Measurements from ENCODE around the gene DKK1.

The DKK1 gene, protein sequence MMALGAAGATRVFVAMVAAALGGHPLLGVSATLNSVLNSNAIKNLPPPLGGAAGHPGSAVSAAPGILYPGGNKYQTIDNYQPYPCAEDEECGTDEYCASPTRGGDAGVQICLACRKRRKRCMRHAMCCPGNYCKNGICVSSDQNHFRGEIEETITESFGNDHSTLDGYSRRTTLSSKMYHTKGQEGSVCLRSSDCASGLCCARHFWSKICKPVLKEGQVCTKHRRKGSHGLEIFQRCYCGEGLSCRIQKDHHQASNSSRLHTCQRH

DNA sequence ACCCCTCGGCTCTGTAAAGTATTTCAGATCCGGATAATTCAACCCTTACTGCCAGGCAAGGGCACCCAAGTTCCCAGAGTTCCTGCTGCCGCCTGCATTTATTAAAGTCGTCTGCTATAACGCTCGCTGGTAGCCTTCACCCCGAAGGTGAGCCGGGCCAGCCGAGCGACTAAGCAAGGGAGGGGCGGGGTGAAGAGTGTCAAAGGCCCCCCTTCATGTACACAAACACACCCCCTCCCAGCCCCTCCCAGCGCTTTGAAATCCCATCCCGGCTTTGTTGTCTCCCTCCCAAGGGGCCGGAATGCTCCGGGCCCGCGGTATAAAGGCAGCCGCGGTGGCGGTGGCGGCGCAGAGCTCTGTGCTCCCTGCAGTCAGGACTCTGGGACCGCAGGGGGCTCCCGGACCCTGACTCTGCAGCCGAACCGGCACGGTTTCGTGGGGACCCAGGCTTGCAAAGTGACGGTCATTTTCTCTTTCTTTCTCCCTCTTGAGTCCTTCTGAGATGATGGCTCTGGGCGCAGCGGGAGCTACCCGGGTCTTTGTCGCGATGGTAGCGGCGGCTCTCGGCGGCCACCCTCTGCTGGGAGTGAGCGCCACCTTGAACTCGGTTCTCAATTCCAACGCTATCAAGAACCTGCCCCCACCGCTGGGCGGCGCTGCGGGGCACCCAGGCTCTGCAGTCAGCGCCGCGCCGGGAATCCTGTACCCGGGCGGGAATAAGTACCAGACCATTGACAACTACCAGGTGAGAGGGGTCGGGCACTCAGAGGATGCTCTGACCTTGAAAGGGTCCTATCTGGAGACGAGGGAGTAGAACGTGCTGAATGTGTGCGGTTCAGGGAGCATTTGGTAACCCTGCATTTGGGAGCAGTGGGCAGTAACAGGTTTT is at the start of gene DKK1:
DKK1 (plus strand) TSS at position 349 of the 889 bp plus-strand sequence; CDS start at position 503, 154 bp downstream.
- no peak for DNase-seq (ENCODE audit: low read depth)

- DNase-seq (ENCODE audit: low read depth), result no peak
Measured at GRCh38 chr10:52265131-52265926, 48.8 kb upstream of the DKK1 start.

DNA sequence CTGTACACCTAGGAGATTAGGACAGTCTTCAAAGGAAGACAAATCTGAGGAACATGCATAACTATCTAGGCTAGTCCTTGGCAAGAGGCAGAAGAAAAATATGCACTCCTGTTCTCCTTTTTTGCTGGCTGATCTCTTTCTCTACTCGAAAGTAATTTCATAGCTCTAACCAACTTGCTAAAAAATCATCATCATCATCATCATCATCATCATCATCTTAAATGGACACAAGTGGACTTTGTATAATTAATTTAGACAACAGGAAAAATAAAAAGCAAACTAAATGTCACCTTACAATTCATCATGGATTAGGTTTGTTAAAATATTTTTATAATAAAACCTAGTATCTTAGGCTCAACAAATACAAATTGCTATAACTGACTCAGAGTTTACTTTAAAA is 47.2 kb upstream of the DKK1 start:
- DNase-seq (ENCODE audit: low read depth), result no peak

DNA sequence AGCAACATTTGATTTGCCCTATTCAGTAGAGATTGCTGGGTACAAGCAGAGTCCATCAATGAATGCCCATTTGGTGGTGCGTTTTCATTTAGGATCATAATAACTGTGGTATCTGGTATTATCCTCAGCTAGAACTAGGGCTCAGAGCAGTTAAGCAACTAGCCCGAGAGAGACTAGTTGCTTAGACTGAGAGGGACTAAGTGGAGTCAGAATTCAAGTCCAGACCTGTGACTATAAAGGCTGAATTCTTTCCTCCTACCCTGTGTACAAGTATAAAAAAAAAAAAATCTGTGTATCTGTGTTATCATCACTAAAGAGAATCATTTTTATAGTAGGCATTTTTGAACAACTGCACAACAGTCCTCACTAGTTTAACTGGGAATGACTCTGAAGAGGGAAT is 45.3 kb upstream of the DKK1 start:
- DNase-seq (ENCODE audit: low read depth), result no peak

GRCh38 chr10:52269233-52269632 is 44.8 kb upstream of the DKK1 start:
- DNase-seq (ENCODE audit: low read depth), result no peak

GRCh38 chr10:52276163-52276562 is 37.9 kb upstream of the DKK1 start:
- no peak for DNase-seq (ENCODE audit: low read depth)

- DNase-seq (ENCODE audit: low read depth), result no peak
Measured at GRCh38 chr10:52276986-52277385, 37.1 kb upstream of the DKK1 start.

DNA sequence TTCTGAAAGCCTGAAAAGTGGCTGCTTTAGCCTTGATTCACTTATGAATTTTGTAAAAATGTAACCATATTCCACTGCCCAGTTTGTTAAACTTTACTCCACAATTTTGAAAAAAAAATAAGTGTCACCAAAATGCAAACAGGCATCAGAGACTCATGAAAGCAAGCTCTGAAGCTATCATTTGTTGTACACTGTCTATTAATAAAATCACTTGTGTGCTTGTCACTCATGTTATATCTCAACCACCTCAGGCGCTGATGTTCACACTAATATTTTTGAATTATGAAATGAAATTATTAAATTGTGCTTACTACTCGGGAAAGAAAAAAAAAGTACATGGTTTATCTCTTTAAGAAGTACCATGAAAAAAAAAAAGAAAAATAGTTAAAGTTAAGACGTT is 34.5 kb upstream of the DKK1 start:
- DNase-seq (ENCODE audit: low read depth), result no peak

DNA sequence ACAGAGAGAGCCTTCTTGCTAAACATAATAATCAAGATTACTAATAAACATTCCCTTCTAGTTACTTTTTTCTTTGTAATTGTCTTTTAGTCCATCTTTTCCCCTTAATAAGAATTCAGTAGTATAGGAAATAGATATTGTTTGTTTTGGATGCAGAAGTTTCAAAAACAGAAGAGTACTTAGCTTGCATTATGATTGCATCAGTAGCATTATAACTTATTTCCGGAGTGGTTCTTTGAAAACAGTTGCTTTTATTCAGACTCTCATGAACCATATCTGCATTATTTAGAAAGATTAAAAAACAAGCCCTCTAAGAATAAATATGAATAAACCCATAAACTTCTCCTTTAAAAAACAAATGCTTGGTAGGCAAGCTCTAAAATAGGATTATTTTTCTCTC is 34.0 kb upstream of the DKK1 start:
- DNase-seq (ENCODE audit: low read depth), result no peak

DNA sequence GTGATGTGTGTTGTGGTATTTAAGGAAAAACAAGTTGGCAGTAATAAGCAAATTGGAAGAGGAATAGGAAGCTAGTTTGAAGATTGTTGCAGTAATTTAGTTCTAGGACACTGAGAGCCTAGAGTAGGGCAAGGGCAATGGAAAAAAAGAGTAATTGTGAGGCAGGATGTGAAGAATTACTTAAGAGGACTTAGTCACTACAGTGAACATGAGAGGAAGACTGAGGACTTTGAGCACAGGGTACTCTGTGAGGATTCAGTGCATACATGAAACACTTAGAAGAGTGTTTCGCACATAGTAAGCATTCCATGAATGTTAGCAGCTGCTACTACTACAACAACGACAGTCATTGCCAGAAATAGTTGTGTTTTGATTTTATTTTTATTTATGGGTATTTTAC is 30.9 kb upstream of the DKK1 start:
- DNase-seq (ENCODE audit: low read depth), result no peak

DNA sequence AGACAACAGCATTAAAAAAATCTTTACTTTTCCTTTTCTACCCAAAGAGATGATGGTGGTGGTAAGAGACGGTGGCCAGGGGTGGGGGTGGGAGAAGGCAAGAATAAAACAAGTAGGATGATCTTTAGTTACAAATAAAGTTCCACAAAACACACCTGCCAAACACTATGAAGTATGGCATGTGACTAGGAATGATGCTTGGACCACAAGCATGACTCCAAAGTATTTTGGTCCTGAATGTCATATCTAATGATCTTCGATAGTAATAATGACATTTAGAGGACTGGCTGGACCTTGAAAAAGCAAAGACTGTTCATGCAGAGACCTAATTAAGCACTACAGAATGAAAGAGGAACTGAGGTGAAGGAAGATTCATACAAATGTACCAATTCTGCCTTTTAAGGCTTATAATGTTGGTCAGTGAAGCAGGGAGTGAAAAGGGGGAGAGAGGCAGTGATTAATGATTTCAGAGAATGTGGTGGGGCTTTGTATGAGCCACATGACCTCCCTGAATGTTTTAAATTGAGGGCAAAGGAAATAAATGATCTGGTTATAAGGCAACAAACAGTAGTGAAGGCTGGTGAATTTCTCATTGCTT is 29.6 kb upstream of the DKK1 start:
- DNase-seq (ENCODE audit: low read depth), result no peak

GRCh38 chr10:52287866-52288265 is 26.2 kb upstream of the DKK1 start:
- no peak for DNase-seq (ENCODE audit: low read depth)

GRCh38 chr10:52297747-52298146 is 16.3 kb upstream of the DKK1 start:
- no peak for DNase-seq (ENCODE audit: low read depth)

GRCh38 chr10:52300599-52301277 is 13.3 kb upstream of the DKK1 start:
- DNase-seq (ENCODE audit: low read depth), result no peak

DNA sequence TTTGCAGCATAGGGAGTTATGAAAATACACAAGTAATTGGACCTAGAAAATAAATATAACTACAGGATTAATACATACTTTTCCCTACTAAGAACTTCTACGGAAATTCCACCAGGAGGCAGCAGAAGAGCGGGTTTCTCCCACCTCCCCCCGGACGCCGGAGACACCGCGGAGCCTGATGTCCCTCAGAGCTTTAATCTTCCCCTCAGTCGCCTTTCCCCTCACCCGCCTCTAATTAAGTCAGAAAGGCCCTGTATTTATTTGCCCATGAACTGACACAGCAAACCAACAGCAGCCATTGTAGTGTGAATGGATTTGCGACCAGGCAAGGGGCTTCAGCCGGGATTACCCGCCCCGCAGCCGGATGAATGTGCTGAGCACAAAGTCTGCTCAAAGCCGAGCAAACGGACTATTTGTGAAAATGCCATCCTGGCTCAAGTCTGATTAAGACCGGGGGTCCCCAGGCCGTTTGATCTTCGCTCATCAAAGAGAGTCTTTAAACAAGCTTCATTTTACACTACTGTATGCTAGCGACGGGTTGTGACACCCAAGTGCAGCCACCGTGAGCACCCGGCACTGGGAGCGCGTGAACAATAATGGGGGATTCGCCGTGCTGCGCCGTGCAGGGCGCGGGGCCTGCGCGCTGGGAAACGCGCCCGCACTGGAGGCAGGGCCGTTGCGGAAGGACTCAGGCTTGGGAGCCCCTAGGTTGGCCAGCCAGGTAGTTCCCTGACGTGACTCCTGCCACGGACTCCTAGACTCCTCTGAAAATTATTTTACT is 5.6 kb upstream of the DKK1 start:
- DNase-seq (ENCODE audit: low read depth), result no peak

DNA sequence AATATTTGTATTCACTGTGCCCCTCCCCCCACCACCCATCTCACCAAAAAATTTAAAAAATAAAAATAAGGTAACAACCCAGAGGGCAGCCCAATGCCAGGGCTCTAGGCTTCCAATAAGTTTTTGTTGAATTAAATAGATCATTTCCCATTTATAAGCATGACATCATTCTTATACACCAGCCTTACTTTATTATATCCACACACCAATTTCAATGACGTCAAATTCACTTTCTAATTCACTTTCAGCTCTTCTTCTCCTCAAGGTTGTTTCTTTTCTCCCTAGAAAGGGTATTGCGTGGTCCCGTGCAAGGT is 1.2 kb upstream of the DKK1 start:
- no peak for DNase-seq (ENCODE audit: low read depth)

GRCh38 chr10:52313256-52313932 is 687 bp upstream of the DKK1 start:
- no peak for DNase-seq (ENCODE audit: low read depth)

DNA sequence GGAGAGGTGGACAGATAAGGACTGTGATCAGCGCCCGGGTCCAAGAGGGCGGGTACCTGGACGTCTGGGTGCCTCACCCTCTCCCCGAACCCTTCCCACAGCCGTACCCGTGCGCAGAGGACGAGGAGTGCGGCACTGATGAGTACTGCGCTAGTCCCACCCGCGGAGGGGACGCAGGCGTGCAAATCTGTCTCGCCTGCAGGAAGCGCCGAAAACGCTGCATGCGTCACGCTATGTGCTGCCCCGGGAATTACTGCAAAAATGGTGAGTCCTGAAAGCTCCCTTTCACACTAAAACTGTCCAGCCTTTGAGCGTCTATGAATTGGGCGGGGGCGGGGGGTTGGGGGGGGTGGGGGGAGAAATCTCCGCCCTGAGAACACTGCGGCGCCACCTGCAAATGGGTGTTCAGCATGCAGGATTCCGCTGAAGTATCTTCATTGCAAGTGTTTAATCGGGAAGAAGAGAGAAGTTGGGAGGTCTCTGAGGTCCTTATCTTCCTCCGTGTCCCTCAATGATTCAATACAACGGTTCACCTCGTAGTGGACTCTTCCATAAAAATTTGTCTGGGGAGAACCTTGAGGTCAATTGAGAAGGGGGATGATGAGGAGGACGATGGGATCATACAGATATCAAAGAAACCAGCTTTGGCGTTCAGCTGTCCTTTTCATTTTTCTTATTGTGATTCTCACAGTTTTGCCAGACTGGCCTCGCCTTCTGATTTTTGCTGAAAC is 906 bp downstream of the DKK1 start:
- DNase-seq (ENCODE audit: low read depth), result no peak

DNA sequence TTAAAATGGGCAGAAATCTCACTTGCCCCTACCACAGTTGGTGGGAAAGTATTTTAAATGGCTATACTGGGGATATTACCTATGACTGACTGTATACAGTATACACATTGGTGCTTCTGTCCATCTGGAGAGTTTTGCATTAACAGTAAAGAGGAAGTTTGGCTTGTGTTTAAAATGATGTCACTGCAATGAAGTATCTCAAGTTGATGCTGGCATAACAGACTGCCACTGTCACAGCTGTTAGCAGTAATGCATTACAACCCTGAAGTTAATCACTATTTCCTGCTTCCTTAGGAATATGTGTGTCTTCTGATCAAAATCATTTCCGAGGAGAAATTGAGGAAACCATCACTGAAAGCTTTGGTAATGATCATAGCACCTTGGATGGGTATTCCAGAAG is 1.9 kb downstream of the DKK1 start:
- no peak for DNase-seq (ENCODE audit: low read depth)

DNA sequence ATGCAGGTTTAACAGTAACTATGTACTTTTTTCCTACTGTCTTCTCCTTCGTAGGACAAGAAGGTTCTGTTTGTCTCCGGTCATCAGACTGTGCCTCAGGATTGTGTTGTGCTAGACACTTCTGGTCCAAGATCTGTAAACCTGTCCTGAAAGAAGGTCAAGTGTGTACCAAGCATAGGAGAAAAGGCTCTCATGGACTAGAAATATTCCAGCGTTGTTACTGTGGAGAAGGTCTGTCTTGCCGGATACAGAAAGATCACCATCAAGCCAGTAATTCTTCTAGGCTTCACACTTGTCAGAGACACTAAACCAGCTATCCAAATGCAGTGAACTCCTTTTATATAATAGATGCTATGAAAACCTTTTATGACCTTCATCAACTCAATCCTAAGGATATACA is 2.4 kb downstream of the DKK1 start:
- DNase-seq (ENCODE audit: low read depth), result no peak
